Activated CD8-positive, alpha-beta T cell treated with anti-CD3 and anti-CD28 coated beads for 36 hours (primary cell): ENCODE results near the gene MRPL20. TPM values are rescaled to one million over a fixed set of nuclear protein-coding genes. Genes with fewer than 3 reads are reported as not detected.
"Not testable (repeated sequence)": the region's sequence is repeated elsewhere in the genome, so short reads cannot be mapped to it uniquely, and the experiment has no call there.

ENCODE experiments used
- ATAC-seq: fragments of 200-7000 bp; cut with Tn5 transposase; one replicate; pipeline ENCODE4 v1.10.0; 2021; ENCODE audit warnings: mild to moderate bottlenecking, moderate library complexity
- CTCF ChIA-PET: fragments of 350-600 bp; sonication (Branson Sonifier 250); formaldehyde crosslinking; loops from one replicate; lab custom pipeline; 2021; ENCODE audit warnings: antibody characterized with exemption; lab: Charles Lee
- POLR2A ChIA-PET: fragments of 350-600 bp; sonication (Branson Sonifier 250); formaldehyde crosslinking; loops from one replicate; lab custom pipeline; 2021; ENCODE audit warnings: antibody characterized with exemption; lab: Charles Lee
- DNase-seq: peaks from one replicate; pipeline ENCODE4 v3.0.0-alpha.2; 2020
- H3K27ac Mint-ChIP-seq: one replicate; pipeline ENCODE4 v1.8.0; 2021; ENCODE audit warnings: mild to moderate bottlenecking, mixed read lengths
- H3K27me3 Mint-ChIP-seq: one replicate; pipeline ENCODE4 v1.8.0; 2021; ENCODE audit warnings: mixed read lengths
- H3K36me3 Mint-ChIP-seq: one replicate; pipeline ENCODE4 v1.8.0; 2021; ENCODE audit warnings: low read depth, mixed read lengths
- H3K4me1 Mint-ChIP-seq: one replicate; pipeline ENCODE4 v1.8.0; 2021; ENCODE audit warnings: low read depth, mixed read lengths
- H3K4me3 Mint-ChIP-seq: one replicate; pipeline ENCODE4 v1.8.0; 2021; ENCODE audit warnings: mild to moderate bottlenecking, moderate library complexity, mixed read lengths
- H3K9me3 Mint-ChIP-seq: one replicate; pipeline ENCODE4 v1.8.0; 2021; ENCODE audit warnings: mixed read lengths
- CTCF ChIP-seq: fragments of 200-600 bp; IDR thresholded peaks from one replicate; pipeline ENCODE4 v1.8.0; 2022; ENCODE audit warnings: antibody characterized with exemption, mild to moderate bottlenecking
- intact Hi-C: fragments of 100-400 bp; cut with micrococcal nuclease; formaldehyde crosslinking; loops from one replicate; pipeline ENCODE4 v1.10.0; 2022
- total RNA-seq, 2 experiments: library from RNA; stranded (reverse); gene quantifications; one replicate each; pipeline ENCODE4 v1.2.3, GENCODE V29; 2021

The MRPL20 gene
- total RNA-seq, 2 experiments from 2014 or later = 127 to 129 TPM

- intact Hi-C loops = no loop called here
- DNase-seq (no peak), ATAC-seq (no peak)
- no peaks in the 10 kb centered on the region for H3K36me3 Mint-ChIP-seq
- H3K4me3 Mint-ChIP-seq = no peak overlapping the region
- peaks cover 17% of the 10 kb centered on the region for H3K4me1 Mint-ChIP-seq
- H3K9me3 Mint-ChIP-seq = no peaks in the 10 kb centered on the region
- ChIA-PET CTCF (no interaction called here), POLR2A (interaction anchor here (1.4 kb wide), 1 partner anchor 11 kb away, joined by 6 read pairs; the partner anchor contains the start of gene MRPL20)
- peaks cover 11% of the 10 kb centered on the region for H3K27me3 Mint-ChIP-seq
- TF ChIP-seq CTCF = no peak
- no peak overlapping the region for H3K27ac Mint-ChIP-seq
Measured at GRCh38 chr1:1418464-1419362, 11.6 kb upstream of the MRPL20 start.

DNA sequence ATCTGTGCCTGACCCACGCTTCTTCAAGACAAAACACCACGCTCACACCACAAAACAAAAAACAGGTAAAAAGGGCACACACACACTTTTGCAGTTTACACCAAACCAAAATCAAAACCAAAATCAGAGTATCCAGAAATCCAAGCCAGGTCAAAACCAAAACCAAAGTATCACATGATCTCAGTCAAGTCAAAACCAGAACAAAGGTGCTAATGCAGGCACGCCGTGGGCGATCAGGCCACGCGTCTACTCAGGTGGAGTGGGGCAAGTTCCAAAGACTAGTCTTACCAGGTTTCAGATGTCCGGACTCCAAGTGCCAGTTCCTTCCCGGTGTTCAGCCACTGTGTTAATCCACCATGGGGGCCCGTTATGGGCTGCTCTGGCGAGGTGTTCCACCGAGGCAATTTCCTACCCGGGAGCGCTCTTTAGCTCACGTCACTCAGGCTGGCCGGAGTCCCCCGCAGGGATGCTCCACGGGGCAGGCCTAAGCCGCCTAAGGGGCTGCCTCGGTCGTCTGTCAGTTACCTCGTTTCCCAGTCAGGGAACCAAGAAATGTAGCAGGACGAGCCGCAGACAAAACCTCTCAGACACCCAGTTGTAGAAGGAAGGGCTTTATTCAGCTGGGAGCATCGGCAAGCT, 10.9 kb upstream of the MRPL20 start:
- DNase-seq, H3K36me3 Mint-ChIP-seq, CTCF ChIA-PET, ATAC-seq, H3K4me3 Mint-ChIP-seq, H3K27ac Mint-ChIP-seq, intact Hi-C loops, H3K9me3 Mint-ChIP-seq, H3K27me3 Mint-ChIP-seq: not testable (repeated sequence)
- H3K4me1 Mint-ChIP-seq = peaks cover 14% of the 10 kb centered on the region
- POLR2A ChIA-PET = interaction anchor here (1.4 kb wide), 1 partner anchor 10 kb away, joined by 6 read pairs; the partner anchor contains the start of gene MRPL20

GRCh38 chr1:1417396-1417795, 10.3 kb upstream of the MRPL20 start:
- H3K4me1 Mint-ChIP-seq, H3K27ac Mint-ChIP-seq, H3K27me3 Mint-ChIP-seq, H3K4me3 Mint-ChIP-seq, ATAC-seq, CTCF ChIA-PET, intact Hi-C loops, H3K36me3 Mint-ChIP-seq, POLR2A ChIA-PET, H3K9me3 Mint-ChIP-seq, DNase-seq: not testable (repeated sequence)

DNA sequence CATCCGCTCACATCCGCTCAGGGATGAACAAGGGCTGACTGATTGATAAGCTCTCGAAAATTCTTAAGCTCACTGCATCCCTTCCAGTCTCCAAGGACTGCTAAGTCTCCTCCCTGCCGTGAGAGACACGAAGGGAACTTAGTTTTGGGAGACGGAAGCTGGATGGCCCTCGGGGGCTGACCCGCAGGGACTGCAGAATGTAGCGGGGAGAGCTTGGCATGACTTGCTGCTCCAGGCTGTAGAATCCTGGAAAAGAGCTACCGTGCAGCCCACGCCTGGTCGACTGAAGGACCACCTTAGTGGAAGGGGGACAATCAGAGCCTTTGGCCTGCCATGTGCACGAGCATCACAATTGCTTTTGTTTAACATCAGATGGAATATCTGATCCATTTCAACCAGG, 8.7 kb upstream of the MRPL20 start:
- intact Hi-C loops = no loop called here
- H3K27me3 Mint-ChIP-seq = peaks cover 1% of the 10 kb centered on the region
- CTCF ChIA-PET = interaction anchor here (0.8 to 1.8 kb wide), 4 partner anchors 13 to 25 kb away, joined by 3 to 7 read pairs (median 4); no protein-coding TSS in a partner anchor
- H3K27ac Mint-ChIP-seq = no peak overlapping the region
- H3K4me3 Mint-ChIP-seq = no peak overlapping the region
- H3K9me3 Mint-ChIP-seq = no peaks in the 10 kb centered on the region
- H3K36me3 Mint-ChIP-seq = no peaks in the 10 kb centered on the region
- POLR2A ChIA-PET = interaction anchor here (0.6 to 1.3 kb wide), 2 partner anchors 17 to 375 kb away, joined by 3 to 6 read pairs; partner anchors contain the start of gene CCNL2
- no peak for ATAC-seq
- no peak for TF ChIP-seq CTCF
- DNase-seq = no peak
- peaks cover 9% of the 10 kb centered on the region for H3K4me1 Mint-ChIP-seq

- not testable (repeated sequence) for ATAC-seq
Measured at GRCh38 chr1:1412311-1412902, 5.3 kb upstream of the MRPL20 start.

GRCh38 chr1:1411626-1412025, 4.5 kb upstream of the MRPL20 start:
- ATAC-seq (no peak), DNase-seq (no peak)
- Mint-ChIP-seq H3K4me1 (peaks cover 14% of the 10 kb centered on the region), H3K27ac (no peak overlapping the region), H3K9me3 (no peaks in the 10 kb centered on the region), H3K36me3 (peaks cover 16% of the 10 kb centered on the region), H3K27me3 (no peaks in the 10 kb centered on the region), H3K4me3 (no peak overlapping the region)
- POLR2A ChIA-PET = interaction anchor here (1.0 to 1.3 kb wide), 2 partner anchors 12 kb away, joined by 3 to 5 read pairs; partner anchors contain the start of gene CCNL2
- intact Hi-C loops = no loop called here
- CTCF ChIA-PET = no interaction called here
- no peak for TF ChIP-seq CTCF

More at GRCh38 chr1:1412311-1412902, 5.3 kb upstream of the MRPL20 start:
- H3K4me1 Mint-ChIP-seq = peaks cover 14% of the 10 kb centered on the region
- peaks cover 12% of the 10 kb centered on the region for H3K36me3 Mint-ChIP-seq
- H3K9me3 Mint-ChIP-seq, H3K27me3 Mint-ChIP-seq, DNase-seq, intact Hi-C loops, CTCF ChIA-PET, H3K27ac Mint-ChIP-seq, H3K4me3 Mint-ChIP-seq: not testable (repeated sequence)
- POLR2A ChIA-PET = interaction anchor here (1.0 kb wide), 1 partner anchor 13 kb away, joined by 3 read pairs; the partner anchor contains the start of gene CCNL2

DNA sequence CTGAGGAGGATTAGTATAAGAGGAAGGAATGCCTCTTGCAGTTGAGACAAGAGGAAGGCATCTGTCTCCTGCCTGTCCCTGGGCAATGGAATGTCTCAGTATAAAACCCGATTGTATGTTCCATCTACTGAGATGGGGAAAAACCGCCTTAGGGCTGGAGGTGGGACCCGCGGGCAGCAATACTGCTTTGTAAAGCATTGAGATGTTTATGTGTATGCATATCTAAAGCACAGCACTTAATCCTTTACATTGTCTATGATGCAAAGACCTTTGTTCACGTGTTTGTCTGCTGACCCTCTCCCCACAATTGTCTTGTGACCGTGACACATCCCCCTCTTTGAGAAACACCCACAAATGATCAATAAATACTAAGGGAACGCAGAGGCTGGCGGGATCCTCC, 3.1 kb upstream of the MRPL20 start:
- CTCF ChIA-PET = interaction anchor here (1.4 kb wide), 1 partner anchor 35 kb away, joined by 4 read pairs; the partner anchor contains the start of gene AURKAIP1
- H3K9me3 Mint-ChIP-seq, H3K27me3 Mint-ChIP-seq, H3K4me3 Mint-ChIP-seq, DNase-seq, H3K27ac Mint-ChIP-seq, ATAC-seq, intact Hi-C loops: not testable (repeated sequence)
- Mint-ChIP-seq H3K36me3 (peaks cover 30% of the 10 kb centered on the region), H3K4me1 (peaks cover 24% of the 10 kb centered on the region)
- POLR2A ChIA-PET = interaction anchor here (1.3 kb wide), 2 partner anchors 8 to 11 kb away, joined by 4 to 5 read pairs; partner anchors contain the start of gene CCNL2
